Measurements from ENCODE around the gene SPANXN1.
"Not testable (repeated sequence)": the region's sequence is repeated elsewhere in the genome, so short reads cannot be mapped to it uniquely, and the experiment has no call there.

Gene SPANXN1

GRCh38 chrX:145247203-145247602 lies at the start of gene SPANXN1:
TSS of gene SPANXN1 (plus strand) at chrX:145247503. CDS start at chrX:145247587, 84 bp downstream.
- DNase-seq: not testable (repeated sequence)

- DNase-seq: no peak
Observed at GRCh38 chrX:145199078-145199477, 48.2 kb upstream of the SPANXN1 start.

GRCh38 chrX:145213504-145213903 lies 33.8 kb upstream of the SPANXN1 start:
- DNase-seq: no peak

- DNase-seq: no peak
Observed at GRCh38 chrX:145292218-145292617, 44.9 kb downstream of the SPANXN1 start.

All from SIG-M5 (cell line).